HG03457 (cell line): Measurements from ENCODE around the gene EML5.
"Not testable (repeated sequence)": the region's sequence is repeated elsewhere in the genome, so short reads cannot be mapped to it uniquely, and the experiment has no call there.

Experiments
- ATAC-seq: cut with Tn5 transposase; IDR thresholded peaks from one replicate; pipeline ENCODE4 v1.9.1; 2021; ENCODE audit warnings: moderate number of reproducible peaks; ENCODE audit not compliant: unreplicated experiment

Gene EML5

DNA sequence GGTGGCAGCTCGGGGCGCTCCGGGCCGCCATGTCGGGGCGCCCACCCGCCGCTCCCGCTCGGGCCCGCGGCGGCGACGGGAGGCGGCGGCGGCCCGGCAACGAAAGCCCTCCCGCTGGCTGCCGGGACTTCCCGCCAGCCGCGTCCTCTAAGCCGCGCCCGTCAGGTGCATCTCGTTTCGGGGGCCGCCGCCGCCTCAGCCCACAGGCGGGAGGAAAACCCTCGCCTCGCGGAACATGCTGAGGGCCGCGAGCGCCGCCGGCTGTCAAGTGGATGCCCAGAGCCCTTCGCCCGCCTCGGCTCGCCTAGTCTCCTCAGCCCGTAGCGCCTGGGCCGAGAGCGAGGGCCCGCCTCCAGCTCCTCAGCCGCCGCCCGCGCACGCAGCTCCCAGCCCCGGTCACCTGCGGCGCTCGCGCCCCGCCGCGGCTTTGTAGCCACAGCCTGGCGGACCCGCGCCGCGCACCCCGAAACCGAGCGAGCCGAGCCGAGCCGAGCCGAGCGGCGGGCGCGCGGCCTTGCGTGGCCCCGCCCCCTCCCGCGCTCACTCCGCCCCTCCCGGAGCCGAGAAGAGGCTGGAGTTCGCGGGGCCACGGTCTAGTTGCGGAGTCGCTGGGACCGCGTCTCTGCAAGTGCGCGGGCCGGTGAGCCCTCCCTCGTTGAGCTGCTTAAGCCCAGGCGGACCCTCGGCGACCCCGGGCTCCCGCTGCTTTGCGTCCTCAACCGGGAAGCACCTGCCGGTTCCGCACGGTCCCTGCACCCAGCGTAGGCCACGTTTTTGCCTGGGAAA lies at the start of gene EML5:
EML5 (minus strand) TSS at position 481 of the 786 bp plus-strand sequence; CDS start at position 31, 450 bp downstream.
- peak; percentile 83 for ATAC-seq

DNA sequence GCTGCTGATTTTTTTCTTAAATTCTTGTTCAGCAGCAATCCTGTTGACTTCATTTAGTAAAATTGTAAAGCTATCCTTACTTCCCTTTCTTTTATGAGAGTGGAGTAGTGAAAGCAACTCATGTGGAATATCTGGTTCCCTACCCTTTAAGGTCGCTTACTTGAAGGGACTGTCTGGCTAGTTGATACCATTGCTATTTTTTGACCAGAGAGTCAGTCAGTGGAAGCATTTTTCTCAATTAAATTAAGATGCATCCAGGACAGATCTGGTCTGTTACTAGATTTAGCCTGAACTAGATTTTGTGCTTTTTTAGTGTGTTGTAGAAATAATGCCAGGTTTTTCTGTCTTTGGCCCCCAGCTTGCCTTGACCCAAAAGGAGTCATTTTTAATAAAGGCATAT lies 49.7 kb upstream of the EML5 start:
- no peak for ATAC-seq

DNA sequence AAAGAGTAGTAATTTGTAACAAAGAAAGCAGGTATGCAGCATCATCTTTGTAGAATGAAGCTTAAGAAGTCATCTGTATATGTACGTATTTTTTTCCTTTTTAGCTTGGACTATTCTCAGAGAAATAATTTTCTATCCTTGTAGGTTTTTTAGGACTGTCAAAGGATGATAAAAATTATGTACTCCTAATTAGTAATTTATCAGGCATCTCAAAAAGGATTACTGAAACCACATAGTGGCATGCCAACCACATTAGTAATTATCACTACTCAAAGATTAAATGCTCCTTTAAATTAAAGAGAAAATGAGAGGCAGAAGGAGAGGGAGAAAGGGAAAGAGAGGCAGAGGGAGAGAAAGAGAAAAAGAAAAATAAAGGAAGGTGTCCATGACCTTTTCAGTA lies 49.0 kb upstream of the EML5 start:
- ATAC-seq, result no peak

DNA sequence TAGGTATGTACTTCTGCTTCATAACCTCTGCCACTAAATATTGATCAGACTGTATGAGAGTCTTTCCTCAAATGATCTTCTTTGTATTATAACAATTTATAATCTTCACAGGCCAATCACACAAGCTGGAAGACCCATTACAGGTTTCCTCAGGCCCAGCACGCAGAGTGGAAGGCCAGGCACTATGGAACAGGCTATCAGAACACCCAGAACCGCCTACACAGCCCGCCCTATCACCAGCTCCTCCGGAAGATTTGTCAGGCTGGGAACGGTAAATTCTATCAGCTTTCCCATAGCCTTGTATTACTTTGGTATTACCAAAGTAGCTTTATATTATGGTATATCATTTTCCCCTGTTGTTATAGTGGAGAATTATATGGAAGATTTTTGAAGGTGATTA lies 48.2 kb upstream of the EML5 start:
- ATAC-seq, result no peak

DNA sequence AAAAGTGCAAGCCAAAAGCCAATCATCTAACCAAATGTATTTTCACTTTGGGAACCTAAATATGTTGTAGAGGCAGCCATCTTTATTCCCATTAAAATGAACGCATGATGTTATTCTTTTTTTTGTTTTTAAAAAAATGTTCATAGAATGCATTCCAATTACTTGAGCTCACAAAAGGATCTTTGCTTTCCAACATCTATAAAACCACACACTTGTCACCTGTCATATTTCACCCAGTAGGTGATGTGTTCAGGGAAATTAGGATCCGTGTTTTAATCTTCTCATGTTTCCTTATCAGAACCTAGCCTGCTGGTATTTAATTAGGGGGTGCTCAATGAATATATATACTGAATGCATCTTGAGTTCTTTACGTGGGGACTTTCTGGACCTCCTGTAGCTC lies 45.3 kb upstream of the EML5 start:
- ATAC-seq, result no peak

DNA sequence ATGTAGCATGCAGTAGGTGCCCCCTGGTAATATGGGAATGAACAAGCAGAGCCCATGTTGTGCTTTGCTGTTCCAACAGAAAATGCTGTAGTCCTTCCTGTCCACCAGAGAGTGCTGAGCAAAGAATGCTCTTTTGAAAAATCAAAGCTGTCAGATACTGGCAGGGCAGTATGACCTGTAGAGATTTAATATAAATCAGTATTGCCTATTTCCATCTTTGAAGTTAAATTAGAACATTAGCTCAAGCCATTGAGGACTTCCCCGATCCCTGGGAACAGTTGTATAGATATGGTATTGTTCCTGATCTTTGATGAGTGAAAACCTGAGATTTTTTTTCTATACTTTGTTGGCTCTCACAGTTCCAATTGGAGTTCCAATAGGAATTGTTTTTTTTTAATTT lies 44.7 kb upstream of the EML5 start:
- ATAC-seq, result no peak

DNA sequence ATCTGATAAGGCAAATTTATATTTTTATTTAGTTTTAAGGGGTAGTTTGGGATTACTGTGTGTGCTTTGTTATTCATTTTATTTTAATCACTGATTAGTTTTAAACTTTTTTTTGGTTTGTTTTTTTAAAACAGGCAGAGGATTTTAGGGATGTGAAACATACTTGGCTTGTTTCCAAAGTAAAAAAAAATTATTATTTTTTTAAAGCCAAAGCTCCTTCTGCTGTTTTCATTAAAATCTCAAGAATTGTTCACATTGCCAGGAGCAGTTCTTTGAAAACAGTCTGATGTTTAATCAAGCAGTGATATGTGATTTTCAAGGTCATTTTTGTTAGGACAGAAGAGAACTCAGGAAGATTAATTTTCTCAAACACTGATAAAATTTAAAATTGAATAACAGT lies 42.9 kb upstream of the EML5 start:
- ATAC-seq, result no peak

DNA sequence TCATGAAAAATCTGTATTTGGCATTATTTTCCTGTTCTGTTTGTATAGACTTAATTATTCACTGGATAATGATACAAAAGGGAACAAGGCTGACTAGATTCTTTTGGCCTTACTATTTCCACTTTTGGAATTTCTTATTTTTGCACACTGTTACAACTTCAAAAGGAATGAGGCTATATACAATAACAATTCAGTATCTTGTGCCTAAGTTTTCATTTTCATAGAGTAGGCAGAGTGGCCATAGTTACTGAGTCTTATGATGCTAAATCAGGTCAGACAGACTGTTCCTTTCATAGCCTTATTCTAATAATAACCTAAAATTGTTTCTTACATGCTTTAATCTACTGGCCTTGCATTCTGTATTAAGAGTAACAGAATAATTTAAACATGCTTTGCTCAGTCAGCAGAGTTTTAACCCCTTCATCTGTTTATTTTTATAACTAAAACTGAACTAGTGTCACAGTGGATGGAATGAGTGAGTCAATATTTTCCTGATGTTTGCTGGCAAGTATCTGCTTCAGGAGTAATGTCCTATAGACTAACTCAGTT lies 42.2 kb upstream of the EML5 start:
- no peak for ATAC-seq

DNA sequence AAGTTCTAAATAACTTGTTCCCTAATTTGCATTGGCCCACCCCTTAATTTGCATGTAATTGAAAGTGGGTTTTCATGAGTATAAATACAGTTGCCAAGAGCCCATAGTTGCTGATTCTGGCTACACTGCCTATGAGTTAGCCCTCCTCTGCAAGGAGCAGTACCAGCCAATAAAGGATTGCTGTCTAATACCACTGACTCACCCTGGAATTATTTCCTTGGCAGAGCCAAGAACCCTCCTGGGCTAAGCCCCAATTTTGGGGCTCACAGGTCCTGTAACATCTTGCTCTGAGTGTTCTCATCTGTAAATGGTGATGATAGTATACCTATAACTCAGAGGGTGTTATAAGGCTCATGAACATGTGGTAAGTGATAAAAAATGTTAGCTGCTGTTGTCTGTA lies 38.5 kb upstream of the EML5 start:
- ATAC-seq, result no peak

DNA sequence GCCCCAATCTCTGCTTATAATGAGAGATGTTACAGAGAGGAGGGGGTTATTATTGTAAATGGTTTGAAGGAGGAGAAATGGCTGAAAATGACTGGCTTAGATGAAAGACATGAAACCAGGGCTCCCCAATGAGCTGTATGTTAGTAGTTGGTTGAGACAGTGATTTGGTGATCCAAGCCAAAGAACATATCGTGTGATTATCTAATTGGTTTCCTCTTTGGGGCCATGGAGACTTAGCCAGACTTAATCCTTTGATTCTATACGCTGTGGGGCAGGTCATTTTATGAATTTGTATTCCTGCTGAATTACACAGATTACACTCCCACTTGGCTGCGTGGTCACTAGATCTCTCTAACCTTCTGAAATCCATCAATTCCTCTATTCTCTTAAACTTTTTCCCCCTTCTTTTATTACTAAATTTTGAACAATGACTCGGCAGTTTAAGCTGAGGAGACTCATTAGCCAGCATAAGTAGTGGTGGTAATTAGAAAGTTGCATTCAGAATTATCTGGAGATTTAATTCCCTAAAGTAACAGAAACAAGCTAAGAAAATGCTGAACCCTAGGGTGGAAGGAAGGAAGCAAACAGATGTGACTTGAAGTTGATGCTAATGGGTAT lies 37.0 kb upstream of the EML5 start:
- no peak for ATAC-seq

DNA sequence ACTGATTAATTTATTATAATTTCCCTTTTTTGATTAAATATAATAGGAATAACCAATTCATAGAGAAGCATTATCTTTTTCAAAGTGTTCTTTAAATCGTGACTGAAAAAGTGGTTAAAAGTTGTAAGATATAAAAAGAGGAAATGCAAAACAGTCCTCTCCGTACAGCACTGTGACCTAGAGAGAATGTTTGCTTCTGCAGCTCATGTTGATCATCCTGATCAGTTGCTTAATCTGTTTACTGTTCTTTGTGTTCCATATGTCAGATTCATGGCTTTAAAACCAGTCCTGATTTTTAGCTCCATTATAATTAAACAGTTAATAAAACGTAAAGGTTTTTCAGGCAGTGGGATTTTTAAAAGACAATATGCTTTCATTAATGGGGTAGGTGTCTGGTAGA lies 36.4 kb upstream of the EML5 start:
- ATAC-seq, result no peak

DNA sequence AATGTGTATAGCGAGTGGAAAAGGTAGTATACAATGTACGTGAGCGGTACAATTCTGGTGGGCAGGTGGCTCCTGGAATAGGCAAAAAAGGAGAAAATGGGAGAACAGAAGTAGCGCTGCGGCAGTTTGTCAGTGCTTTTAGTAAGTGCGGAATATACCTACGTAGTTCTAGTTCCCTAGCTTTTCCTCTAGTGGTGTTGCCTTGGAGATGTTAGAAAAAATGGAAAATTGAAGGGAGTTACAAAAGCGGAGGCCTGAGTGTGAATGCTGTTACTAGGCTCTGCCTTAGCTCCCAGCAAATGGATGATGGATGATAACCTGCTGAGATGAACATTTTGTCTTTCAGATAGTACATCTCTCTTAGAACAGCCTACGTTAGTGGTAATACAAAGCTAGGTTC lies 32.8 kb upstream of the EML5 start:
- ATAC-seq, result no peak

DNA sequence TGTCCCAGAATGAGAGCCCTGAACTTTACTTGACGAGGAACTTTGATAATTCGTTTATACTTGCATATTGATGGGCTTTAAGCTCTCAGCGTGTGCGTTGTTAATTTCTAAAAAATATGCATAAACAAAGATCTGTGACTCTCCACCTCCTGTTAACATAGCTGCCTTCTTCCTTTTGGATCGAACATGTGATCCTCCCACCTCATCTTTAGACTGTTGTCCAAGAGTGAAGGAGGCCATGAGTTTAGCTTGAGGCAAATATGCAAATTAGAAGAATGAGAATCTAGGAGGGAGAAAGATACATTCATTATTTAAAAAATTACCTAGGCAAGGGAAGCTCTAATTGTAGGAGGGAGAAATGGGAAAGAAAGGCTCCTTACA lies 32.3 kb upstream of the EML5 start:
- no peak for ATAC-seq

DNA sequence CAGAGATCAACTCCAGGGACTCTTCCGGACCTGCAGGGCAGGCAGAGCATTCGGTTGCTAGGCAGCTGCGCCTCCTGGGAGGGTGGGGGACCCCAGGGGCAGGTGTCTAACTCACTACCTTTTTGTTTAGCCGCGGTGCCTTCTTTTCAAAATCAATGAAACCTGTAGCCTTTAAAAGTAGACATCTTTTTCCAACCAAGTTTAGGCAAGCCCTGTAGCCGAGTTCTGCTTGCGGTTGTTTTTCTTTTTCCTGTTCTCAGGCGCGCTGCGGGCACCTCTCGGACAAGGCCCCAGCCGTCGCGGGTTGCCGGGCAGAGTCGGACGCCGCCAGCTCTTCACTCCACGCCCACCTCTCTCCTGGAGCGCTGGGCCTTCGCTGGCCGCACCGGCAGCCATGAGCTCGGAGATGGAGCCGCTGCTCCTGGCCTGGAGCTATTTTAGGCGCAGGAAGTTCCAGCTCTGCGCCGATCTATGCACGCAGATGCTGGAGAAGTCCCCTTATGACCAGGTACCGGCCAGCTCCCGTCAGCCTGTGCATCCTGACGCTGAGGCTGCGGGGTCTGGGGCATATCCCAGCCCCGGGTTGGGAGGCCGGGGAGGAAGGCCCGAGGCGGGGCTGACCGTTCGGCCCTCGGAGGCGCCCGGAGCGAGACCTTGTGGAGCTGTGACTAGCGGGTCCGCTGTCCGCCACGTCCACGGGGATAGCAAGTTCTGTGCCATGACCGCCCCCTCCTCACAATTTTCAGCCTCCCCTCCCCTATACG lies 31.7 kb upstream of the EML5 start, which contains the start of gene TTC8:
TTC8 (plus strand) TSS at position 338 of the 764 bp plus-strand sequence; CDS start at position 395, 57 bp downstream.
- peak; percentile 97 for ATAC-seq

DNA sequence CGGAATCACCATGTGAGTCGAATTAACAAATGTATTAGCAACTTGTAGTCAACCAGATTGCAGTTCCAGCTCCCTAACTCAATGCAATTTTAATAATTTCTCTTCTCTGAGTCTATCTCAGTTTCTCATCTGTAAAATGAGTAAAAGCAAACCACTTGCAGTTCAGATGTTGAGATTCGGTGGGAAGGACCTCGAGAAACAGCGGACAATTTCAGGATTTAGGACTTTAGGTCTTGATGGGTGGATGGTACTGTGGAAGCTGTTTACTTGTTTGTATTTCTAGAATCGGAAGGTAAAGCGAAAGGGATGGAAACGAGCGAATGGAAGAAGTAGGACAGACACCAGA lies 31.2 kb upstream of the EML5 start:
- ATAC-seq, result peak; percentile 4

DNA sequence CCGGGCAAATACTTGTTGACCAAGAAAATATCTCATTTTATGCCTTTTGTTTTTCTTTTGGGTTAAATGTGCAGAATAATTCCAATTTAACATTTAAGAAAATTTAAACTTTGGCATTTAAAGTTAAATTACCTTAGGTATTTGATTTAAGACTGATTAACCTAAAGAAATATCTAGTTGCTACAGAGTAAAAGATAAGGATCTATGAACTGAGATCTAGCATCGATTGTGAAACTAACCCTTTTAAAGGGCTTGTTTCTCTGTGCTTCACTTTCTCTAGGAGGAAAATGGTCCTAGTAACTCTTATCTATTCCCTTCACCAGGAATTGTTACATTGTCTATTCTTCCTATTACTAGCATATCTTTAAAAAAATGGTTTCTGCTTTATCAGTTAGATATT lies 29.1 kb upstream of the EML5 start:
- no peak for ATAC-seq

DNA sequence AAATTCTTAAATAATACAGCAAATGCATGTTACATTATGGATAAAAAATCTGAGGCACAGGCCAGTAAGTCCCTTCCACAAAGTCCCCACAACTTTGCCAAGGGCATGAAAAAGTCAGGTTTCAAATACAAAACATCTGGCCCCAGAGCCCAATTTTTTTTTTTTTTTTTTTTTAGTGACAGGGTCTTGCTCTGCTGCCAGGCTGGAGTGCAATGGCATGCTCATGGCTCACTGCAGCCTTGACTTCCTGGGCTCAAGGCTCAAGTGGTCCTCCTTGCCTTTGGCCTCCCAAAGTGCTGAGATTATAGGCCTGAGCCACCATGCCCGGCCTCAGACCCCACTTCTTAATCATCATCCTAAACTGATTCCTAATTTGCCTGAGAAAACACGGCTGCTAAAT lies 28.6 kb upstream of the EML5 start:
- ATAC-seq, result no peak

DNA sequence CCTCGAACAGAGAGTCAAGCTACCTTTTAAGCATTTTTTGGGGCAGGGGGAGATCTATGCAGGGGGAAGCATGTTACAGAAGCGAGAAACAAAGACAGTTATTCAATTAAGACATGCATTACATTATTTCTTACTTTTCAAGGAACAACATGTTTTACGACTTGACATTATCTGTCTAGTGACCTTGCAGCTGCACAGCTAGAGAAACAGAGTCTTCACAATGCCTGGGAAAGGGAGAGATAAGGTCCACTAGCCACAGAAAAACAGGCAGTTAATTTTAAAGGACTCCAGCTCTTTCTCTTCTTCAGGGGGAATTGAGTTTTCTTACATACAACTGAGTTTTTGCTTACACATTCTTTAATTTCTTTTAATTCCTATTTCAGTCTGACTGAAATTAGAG lies 26.9 kb upstream of the EML5 start:
- not testable (repeated sequence) for ATAC-seq

DNA sequence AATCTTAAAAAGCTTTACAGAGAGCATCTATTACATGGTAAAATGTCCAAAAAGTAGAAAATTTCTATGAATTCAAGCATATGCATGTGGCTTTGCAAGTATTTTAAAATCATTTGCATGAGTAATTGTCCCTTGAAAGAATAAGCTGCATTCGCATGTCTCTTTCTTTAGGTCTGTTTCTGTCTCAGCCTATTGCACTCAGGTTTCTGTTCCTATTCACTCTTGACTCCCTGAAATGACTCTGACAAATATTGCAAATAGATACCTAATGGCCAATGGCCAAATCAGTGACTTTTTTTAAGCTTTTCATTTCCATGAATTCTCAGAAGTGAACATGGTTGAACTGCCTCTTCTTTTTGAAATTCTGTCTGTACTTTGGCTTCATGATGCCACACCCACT lies 25.3 kb upstream of the EML5 start:
- ATAC-seq, result no peak

DNA sequence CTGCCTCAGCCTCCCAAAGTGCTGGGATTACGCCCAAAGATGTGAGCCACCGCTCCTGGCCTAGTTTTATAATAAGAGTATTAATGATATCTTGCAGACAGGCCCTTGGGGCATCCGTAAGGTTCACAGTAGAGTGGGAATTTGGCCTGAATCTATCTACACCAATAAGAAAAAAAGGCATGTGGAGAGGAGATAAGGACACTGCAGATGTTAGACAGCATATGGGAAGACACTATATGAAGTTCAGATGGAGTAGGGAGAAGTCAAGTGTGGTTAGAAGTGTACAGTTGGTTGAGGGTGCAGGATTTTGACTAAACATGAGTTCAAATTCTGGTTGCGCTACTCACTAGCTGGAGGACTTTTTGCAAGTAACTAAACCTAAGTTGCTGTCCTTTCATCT lies 23.2 kb upstream of the EML5 start:
- no peak for ATAC-seq

DNA sequence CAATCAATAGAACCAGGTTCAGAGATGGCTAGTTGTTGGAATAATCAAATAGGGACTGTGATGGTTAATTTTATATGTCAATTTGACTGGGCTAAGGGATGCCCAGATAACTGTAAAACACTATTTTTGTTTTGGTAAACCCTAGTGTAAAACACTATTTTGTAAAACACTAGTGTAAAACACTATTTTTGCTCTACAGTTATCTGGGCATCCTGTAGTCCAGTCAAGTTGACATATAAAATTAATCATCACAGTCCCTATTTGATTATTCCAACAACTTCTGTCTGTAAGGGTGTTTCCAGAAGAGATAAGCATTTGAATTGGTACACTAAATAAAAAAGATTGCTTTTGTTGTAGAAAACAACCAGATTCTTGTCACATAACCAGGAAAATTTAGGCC lies 15.6 kb upstream of the EML5 start:
- no peak for ATAC-seq

DNA sequence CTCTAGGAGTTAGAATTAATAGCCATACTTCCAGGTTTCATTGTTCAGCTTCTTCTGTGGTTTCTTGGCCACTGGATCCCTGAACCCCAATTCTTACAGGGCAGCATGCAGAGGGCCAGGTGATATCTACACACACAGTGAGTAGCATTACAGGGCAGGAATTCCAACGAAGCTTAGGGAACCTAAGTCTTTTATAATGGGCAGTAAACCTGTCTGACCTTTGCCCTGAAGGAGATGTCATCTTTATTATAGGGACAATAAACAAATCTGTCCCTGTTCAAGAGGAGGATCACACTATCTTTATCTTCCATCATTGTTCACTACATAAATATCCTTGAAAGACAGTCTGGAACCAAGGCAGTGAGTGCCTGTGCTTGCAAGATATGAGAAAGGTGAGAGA lies 11.7 kb upstream of the EML5 start:
- ATAC-seq, result no peak
